HFFc6 (cell line): ENCODE data around the gene PPP2R5B. TPM values are rescaled to one million over a fixed set of nuclear protein-coding genes. Genes with fewer than 3 reads are reported as not detected.
A peak's percentile ranks its signal among the peaks of the same experiment; 100 is the strongest.

Experiments
- DNase-seq: peaks from one replicate; pipeline ENCODE4 v3.0.0-alpha.2; 2018
- H3K27ac Mint-ChIP-seq: 2 replicates; pipeline ENCODE4 v1.8.0; 2020; ENCODE audit warnings: mild to moderate bottlenecking, mixed read lengths
- H3K27me3 Mint-ChIP-seq: 2 replicates; pipeline ENCODE4 v1.8.0; 2021; ENCODE audit warnings: mild to moderate bottlenecking, moderate library complexity, mixed read lengths; ENCODE audit not compliant: insufficient read depth
- H3K36me3 Mint-ChIP-seq: 2 replicates; pipeline ENCODE4 v1.8.0; 2021; ENCODE audit warnings: low read depth, mixed read lengths
- H3K4me1 Mint-ChIP-seq: 2 replicates; pipeline ENCODE4 v1.8.0; 2020; ENCODE audit warnings: low read depth, mixed read lengths
- H3K4me3 Mint-ChIP-seq: 2 replicates; pipeline ENCODE4 v1.8.0; 2020; ENCODE audit warnings: mild to moderate bottlenecking, moderate library complexity, mixed read lengths
- H3K9me3 Mint-ChIP-seq: 2 replicates; pipeline ENCODE4 v1.8.0; 2020; ENCODE audit warnings: mild to moderate bottlenecking, mixed read lengths
- CTCF ChIP-seq: fragments of 200-600 bp; sonication (generic); IDR thresholded peaks from 2 replicates; pipeline ENCODE4 v1.5.0; 2021; ENCODE audit warnings: antibody characterized with exemption, mild to moderate bottlenecking
- total RNA-seq, 6 experiments: library from RNA; stranded (reverse); fragmentation: NEBNext Ultra II Directional; extraction: Animal tissue kit (Norgen Biotek cat#: 25700); gene quantifications; 2 replicates in 1 of 6; 3 replicates in 5 of 6; pipeline ENCODE4 v1.2.3, GENCODE V29; 2021

The PPP2R5B gene
- total RNA-seq, 6 experiments from 2014 or later = 16.2 to 28.1 (median 19.6) TPM

GRCh38 chr11:64894070-64894811 lies 30.2 kb upstream of the PPP2R5B start:
- no peaks in the 10 kb centered on the region for H3K9me3 Mint-ChIP-seq
- no peaks in the 10 kb centered on the region for H3K36me3 Mint-ChIP-seq
- DNase-seq = peak; percentile 37
- H3K27ac Mint-ChIP-seq = no peak overlapping the region
- H3K4me1 Mint-ChIP-seq = no peaks in the 10 kb centered on the region
- H3K4me3 Mint-ChIP-seq = no peak overlapping the region
- TF ChIP-seq CTCF = peak; percentile 97
- H3K27me3 Mint-ChIP-seq = no peaks in the 10 kb centered on the region

GRCh38 chr11:64894812-64895452 lies 29.6 kb upstream of the PPP2R5B start:
- H3K4me1 Mint-ChIP-seq = no peaks in the 10 kb centered on the region
- no peaks in the 10 kb centered on the region for H3K9me3 Mint-ChIP-seq
- no peak for DNase-seq
- no peak for TF ChIP-seq CTCF
- no peak overlapping the region for H3K27ac Mint-ChIP-seq
- H3K27me3 Mint-ChIP-seq = no peaks in the 10 kb centered on the region
- H3K4me3 Mint-ChIP-seq = no peak overlapping the region
- H3K36me3 Mint-ChIP-seq = no peaks in the 10 kb centered on the region

DNA sequence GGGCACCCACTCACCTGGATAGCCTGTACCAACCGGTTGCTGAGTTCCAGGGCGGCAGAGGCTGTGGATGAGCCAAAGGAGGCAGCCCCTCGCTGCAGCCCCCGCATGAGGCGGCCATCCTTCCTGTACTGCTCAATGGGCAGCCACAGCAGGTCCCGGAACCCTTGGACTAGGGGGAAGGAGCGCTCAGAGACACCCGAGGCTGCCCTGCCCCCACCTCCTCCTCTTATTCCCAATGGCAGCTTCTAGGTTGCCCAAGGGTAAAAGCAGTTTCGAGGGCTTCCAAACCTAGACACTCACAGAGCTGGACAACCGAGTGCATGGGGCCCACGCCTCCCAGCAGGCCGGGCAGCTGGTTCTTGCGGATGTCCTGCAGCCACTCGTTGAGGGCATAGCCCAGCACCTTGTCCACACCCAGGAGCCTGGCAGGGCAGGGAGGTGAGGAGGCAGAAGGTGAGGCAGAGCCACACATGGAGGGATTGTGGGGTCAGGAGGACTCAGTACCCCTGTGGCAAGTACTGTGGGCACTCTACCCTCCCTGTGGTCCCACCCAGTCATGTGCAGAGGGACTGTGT lies 28.0 kb upstream of the PPP2R5B start:
- no peak; the same call in 1 of the 2 replicates for TF ChIP-seq CTCF
- Mint-ChIP-seq H3K4me3 (no peak overlapping the region), H3K4me1 (no peaks in the 10 kb centered on the region), H3K36me3 (peaks cover 4% of the 10 kb centered on the region), H3K27ac (no peak overlapping the region), H3K9me3 (no peaks in the 10 kb centered on the region), H3K27me3 (peaks cover under 1% of the 10 kb centered on the region; the same call in 1 of the 2 replicates)
- no peak for DNase-seq

- Mint-ChIP-seq H3K4me3 (no peak overlapping the region), H3K36me3 (peaks cover 7% of the 10 kb centered on the region), H3K4me1 (no peaks in the 10 kb centered on the region), H3K9me3 (no peaks in the 10 kb centered on the region), H3K27ac (no peak overlapping the region), H3K27me3 (peaks cover 2% of the 10 kb centered on the region; the same call in 1 of the 2 replicates)
- no peak for TF ChIP-seq CTCF
- no peak for DNase-seq
Observed at GRCh38 chr11:64897381-64898075, 27.0 kb upstream of the PPP2R5B start.

DNA sequence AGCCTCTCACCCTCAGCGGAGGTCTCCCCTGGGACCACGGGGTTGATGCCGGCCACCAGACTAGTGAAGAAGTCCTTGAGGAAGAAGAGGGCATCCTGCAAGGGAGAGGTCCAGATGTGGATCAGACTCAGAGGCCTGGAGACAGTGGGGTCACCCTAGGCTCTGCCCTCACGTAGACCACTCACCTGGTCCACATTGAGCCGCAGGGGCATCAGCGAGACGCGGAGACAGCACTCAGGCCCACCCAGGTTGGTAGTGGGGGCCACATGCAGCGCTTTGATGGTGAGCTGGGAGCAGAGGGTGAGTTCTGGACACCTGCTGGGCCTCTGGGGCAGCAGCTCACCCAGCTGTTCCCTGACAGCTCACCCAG lies 26.4 kb upstream of the PPP2R5B start:
- H3K9me3 Mint-ChIP-seq = no peaks in the 10 kb centered on the region
- H3K27me3 Mint-ChIP-seq = peaks cover 2% of the 10 kb centered on the region; the same call in 1 of the 2 replicates

More for the DNA sequence above, 26.4 kb upstream of the PPP2R5B start:
- no peaks in the 10 kb centered on the region for H3K4me1 Mint-ChIP-seq
- peaks cover 7% of the 10 kb centered on the region for H3K36me3 Mint-ChIP-seq
- no peak for TF ChIP-seq CTCF
- DNase-seq = no peak
- no peak overlapping the region for H3K4me3 Mint-ChIP-seq
- no peak overlapping the region for H3K27ac Mint-ChIP-seq
